GM21367 (cell line): ENCODE measurements around the gene PRKAG2.
A peak's percentile ranks its signal among the peaks of the same experiment; 100 is the strongest.

ENCODE experiments used
- ATAC-seq: cut with Tn5 transposase; IDR thresholded peaks from one replicate; pipeline ENCODE4 v1.9.1; 2021; ENCODE audit not compliant: unreplicated experiment

The PRKAG2 gene

GRCh38 chr7:151662251-151662826 lies 214.6 kb downstream of the PRKAG2 start:
- no peak for ATAC-seq

- no peak for ATAC-seq
These were observed 215.3 kb downstream of the PRKAG2 start for GRCh38 chr7:151661587-151661986.

- no peak for ATAC-seq
These were observed 216.8 kb downstream of the PRKAG2 start for GRCh38 chr7:151660141-151660540.

- ATAC-seq: no peak
These were observed 217.7 kb downstream of the PRKAG2 start for GRCh38 chr7:151659219-151659618.

- ATAC-seq: no peak
These were observed 218.1 kb downstream of the PRKAG2 start for GRCh38 chr7:151658778-151659177.

- ATAC-seq: no peak
These were observed 219.7 kb downstream of the PRKAG2 start for GRCh38 chr7:151657173-151657572.

- ATAC-seq: no peak
These were observed 221.4 kb downstream of the PRKAG2 start for GRCh38 chr7:151655555-151655954.

GRCh38 chr7:151652111-151652510 lies 224.8 kb downstream of the PRKAG2 start:
- ATAC-seq: no peak

- no peak for ATAC-seq
These were observed 226.8 kb downstream of the PRKAG2 start for GRCh38 chr7:151650161-151650560.

GRCh38 chr7:151648429-151648828 lies 228.5 kb downstream of the PRKAG2 start:
- no peak for ATAC-seq

- ATAC-seq: no peak
These were observed 229.0 kb downstream of the PRKAG2 start for GRCh38 chr7:151647874-151648273.

- ATAC-seq: no peak
These were observed 229.9 kb downstream of the PRKAG2 start for GRCh38 chr7:151647006-151647405.

GRCh38 chr7:151645311-151645710 lies 231.6 kb downstream of the PRKAG2 start:
- ATAC-seq: no peak

GRCh38 chr7:151644554-151644953 lies 232.4 kb downstream of the PRKAG2 start:
- ATAC-seq: no peak

GRCh38 chr7:151642746-151643145 lies 234.2 kb downstream of the PRKAG2 start:
- ATAC-seq: no peak

GRCh38 chr7:151641587-151641986 lies 235.3 kb downstream of the PRKAG2 start:
- no peak for ATAC-seq

- ATAC-seq: no peak
These were observed 239.1 kb downstream of the PRKAG2 start for GRCh38 chr7:151637781-151638261.

- no peak for ATAC-seq
These were observed 242.3 kb downstream of the PRKAG2 start for GRCh38 chr7:151634643-151635042.

- ATAC-seq: no peak
These were observed 243.5 kb downstream of the PRKAG2 start for GRCh38 chr7:151633516-151633812.

- ATAC-seq: peak; percentile 52
These were observed 244.0 kb downstream of the PRKAG2 start for GRCh38 chr7:151632750-151633515.

GRCh38 chr7:151631953-151632749 lies 244.8 kb downstream of the PRKAG2 start:
- peak; percentile 61 for ATAC-seq

- ATAC-seq: peak; percentile 12
These were observed 245.4 kb downstream of the PRKAG2 start for GRCh38 chr7:151631570-151631952.
